ENCODE measurements around the gene S100A10. TPM values are rescaled to one million over a fixed set of nuclear protein-coding genes. Genes with fewer than 3 reads are reported as not detected.

S100A10 gene
- total RNA-seq, 1 experiment from 2014 or later = 160 TPM

DNA sequence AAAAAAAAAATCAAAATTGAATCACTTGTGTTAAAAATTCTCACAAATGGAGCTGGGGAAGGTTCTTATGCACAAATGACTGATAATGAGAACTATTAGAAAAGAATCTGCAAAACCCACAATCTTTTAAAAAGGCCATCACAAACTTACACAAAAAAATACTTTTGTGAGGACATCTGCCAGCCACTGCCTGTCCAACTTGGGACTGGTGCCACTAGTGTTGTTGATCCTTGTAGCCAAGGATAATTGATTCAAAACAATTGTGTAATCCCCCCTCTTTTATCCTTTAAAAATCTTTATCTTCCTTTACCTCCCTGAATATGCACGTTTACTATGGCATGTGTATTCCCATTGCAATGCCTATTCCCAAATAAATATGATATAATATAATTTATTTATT, 45.2 kb downstream of the S100A10 start:
- Histone ChIP-seq H4K5ac (ENCODE audit: insufficient read length, low read depth, low read length) (no peak overlapping the region), H2BK20ac (ENCODE audit: low read depth, low read length, poor library complexity, severe bottlenecking) (no peak overlapping the region), H2BK15ac (ENCODE audit: low read depth, low read length) (no peak overlapping the region), H2BK120ac (ENCODE audit: low read depth, low read length, poor library complexity, severe bottlenecking) (no peak overlapping the region), H3K27me3 (ENCODE audit: insufficient read depth, low read length) (no peaks in the 10 kb centered on the region), H3K4me2 (ENCODE audit: insufficient read depth, insufficient read length, low read length) (no peak overlapping the region), H2BK12ac (ENCODE audit: insufficient read length, low read depth, low read length) (no peak overlapping the region), H2AK5ac (ENCODE audit: insufficient read length, low read length) (no peak overlapping the region), H3T11ph (ENCODE audit: low read length) (no peak overlapping the region), H3K79me2 (ENCODE audit: insufficient read depth, low read length) (no peaks in the 10 kb centered on the region), H4K91ac (ENCODE audit: insufficient read length, low read depth, low read length) (no peak overlapping the region), H3K27ac (ENCODE audit: insufficient read length, low read depth, low read length) (no peak overlapping the region), H3K23ac (ENCODE audit: insufficient read length, low read depth, low read length) (no peak overlapping the region), H4K8ac (replicated peaks; ENCODE audit: insufficient read length, low read depth, low read length) (no peak overlapping the region), H3K4me1 (ENCODE audit: insufficient read depth, low read length) (no peaks in the 10 kb centered on the region; the same call in 1 of the 2 replicates), H3K14ac (ENCODE audit: insufficient read depth, low read length) (no peak overlapping the region), H2BK5ac (ENCODE audit: insufficient read length, low read length) (no peak overlapping the region), H2AFZ (ENCODE audit: low read length) (no peak overlapping the region), H3K56ac (ENCODE audit: insufficient read length, low read depth, low read length) (no peak overlapping the region), H3K18ac (ENCODE audit: insufficient read length, low read depth, low read length) (no peak overlapping the region), H3K4ac (ENCODE audit: low read depth, low read length) (no peak overlapping the region), H3K23me2 (ENCODE audit: insufficient read length, low read depth, low read length, poor library complexity, severe bottlenecking) (no peaks in the 10 kb centered on the region), H3K9ac (ENCODE audit: extremely low read depth, insufficient read length, low read length) (no peak overlapping the region), H3K9me3 (ENCODE audit: control insufficient read depth, low read depth, low read length) (no peaks in the 10 kb centered on the region), H4K20me1 (ENCODE audit: control insufficient read depth, insufficient read depth, insufficient read length) (no peaks in the 10 kb centered on the region), H3K79me1 (ENCODE audit: insufficient read depth, low read depth, low read length, poor library complexity, severe bottlenecking) (no peaks in the 10 kb centered on the region)
- Mint-ChIP-seq H3K36me3 (ENCODE audit: insufficient read depth in 1 of 3, low read depth in 3 of 3) (no peaks in the 10 kb centered on the region; a peak in 2 of 7 replicates), H3K4me1 (peaks cover 9 to 19% of the 10 kb centered on the region in 2 experiments), H3K4me3 (no peak overlapping the region), H3K9me3 (no peaks in the 10 kb centered on the region), H3K27me3 (ENCODE audit: low read depth) (peaks cover 2% of the 10 kb centered on the region; the same call in 1 of the 2 replicates), H3K27ac (no peak overlapping the region)
- TF ChIP-seq CTCF (conservative IDR thresholded peaks at IDR 0.05) = no peak
- no peak for DNase-seq
- WGBS (ENCODE audit: extremely low coverage, insufficient read length, low lambda C conversion rate) = no CpG with 5 or more reads among the region's 1 CpG

All from H9 (cell line).